Activated CD8-positive, alpha-beta memory T cell treated with anti-CD3 and anti-CD28 coated beads, Interleukin-2, amount 50 U/mL, for 4 hours (primary cell): Measurements from ENCODE around the gene BMERB1.
"Not testable (repeated sequence)": the region's sequence is repeated elsewhere in the genome, so short reads cannot be mapped to it uniquely, and the experiment has no call there.

Experiments used
- DNase-seq: peaks from one replicate; pipeline ENCODE4 v3.0.0-alpha.2; 2020

Gene BMERB1

GRCh38 chr16:15597822-15598647, 163.6 kb downstream of the BMERB1 start:
- DNase-seq = no peak

DNA sequence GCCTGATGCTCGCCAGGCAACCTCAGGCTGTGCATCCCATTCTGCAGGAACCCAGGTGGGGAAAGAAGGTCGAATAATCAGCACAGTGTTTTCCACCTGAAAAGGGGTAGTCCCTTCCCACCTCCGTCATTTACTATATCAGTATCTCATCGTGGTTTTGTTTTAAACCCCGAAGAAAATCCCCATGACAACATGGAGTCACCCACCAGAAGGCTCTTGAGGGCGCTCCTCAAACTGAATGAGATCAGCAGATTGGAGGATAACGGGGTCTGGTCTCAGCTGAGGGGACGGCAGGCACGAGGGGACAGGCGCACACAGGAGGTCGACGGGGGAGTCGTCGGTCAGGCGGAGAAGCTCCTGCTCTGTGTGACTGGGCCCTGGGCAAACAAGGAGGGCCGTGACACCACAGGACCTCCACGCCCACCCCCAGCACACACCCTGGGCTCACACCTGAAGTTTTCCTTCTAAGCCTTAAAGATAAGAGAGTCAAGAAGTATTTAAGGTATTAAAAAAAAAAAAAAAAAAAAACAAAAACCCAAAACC, 164.3 kb downstream of the BMERB1 start:
- no peak for DNase-seq

DNA sequence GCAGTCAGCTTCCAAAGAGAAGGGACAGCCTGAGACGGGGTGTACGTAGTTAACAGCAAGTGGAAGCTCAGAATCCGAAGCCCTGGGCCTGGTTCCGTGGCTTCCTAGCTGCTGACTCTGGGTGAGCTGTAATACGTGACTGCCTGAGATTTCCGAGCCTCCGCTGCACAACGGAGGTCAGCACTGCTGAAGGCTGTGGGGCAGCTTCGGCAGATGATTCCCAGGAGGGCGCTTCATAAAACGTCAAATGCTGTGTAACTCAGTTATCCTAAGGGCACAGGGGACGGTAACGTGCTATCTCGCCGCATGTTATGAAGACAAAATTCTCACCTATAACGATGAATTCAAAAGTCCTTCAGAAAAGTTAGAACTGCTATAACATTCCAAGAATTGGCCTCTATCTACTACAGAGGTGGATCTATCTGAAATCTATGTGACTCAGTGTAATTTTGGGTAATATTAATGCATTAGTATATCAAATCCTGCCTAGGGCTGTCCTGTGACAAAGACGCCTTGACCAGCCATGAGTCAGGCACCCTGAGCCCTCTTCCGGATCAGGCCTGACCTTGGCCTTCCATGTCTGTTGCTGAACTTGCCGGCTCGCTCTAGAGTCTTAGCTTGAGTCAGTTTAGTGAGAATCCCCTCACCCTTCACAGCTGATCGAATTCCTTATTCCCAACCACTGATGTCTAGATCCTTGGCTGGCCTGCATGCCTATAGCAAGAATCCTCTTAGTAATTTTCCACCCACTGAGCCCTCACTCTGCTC, 165.1 kb downstream of the BMERB1 start:
- no peak for DNase-seq

- no peak for DNase-seq
Observed at GRCh38 chr16:15601212-15601879, 167.0 kb downstream of the BMERB1 start.

GRCh38 chr16:15602285-15603044, 168.1 kb downstream of the BMERB1 start:
- DNase-seq = no peak

DNA sequence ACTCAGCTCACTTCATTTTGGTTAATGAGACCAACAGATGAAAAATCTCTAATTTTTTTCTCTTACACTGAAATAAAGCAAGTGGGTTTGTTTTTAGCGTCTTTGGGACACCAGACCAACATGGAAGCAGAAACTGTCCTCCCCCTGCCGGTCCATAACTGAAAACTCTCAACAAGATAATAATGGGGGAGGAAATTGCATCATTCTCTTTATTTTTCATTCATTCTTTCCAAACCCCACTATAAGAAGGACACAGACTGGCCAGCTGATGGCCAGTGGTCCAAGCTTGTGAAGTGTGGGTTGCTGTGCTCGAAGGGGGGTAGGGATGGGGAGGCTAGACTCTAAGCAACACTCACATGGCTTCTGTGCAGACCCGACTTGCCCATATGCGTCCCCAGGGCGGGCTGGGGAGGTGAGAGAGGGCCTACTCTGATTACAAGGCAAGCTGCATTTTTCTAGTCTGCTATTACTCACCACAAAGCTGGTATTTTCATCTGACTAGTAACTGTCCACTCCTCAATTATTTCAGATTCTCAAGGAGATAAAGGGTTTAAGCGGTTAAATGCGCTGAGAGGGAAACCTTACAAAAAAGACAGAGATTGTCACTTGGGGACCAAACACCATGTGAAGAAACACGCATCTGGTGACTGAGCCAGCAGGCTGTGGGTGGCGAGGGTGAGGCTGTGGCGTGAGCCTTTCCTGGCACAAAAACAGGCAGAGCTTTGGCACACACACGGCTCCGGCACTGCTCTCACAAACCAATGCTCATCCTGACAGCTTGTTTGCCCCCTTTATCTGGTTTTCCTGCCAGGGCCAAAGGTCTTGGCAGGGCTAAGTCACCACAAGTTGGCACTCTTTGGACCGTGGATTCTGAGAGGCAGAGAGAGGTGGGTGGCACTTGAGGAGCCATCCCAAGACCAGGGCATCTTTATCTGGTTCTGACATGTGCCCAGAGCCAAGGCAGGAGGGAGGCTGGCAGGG, 170.4 kb downstream of the BMERB1 start:
- no peak for DNase-seq

DNA sequence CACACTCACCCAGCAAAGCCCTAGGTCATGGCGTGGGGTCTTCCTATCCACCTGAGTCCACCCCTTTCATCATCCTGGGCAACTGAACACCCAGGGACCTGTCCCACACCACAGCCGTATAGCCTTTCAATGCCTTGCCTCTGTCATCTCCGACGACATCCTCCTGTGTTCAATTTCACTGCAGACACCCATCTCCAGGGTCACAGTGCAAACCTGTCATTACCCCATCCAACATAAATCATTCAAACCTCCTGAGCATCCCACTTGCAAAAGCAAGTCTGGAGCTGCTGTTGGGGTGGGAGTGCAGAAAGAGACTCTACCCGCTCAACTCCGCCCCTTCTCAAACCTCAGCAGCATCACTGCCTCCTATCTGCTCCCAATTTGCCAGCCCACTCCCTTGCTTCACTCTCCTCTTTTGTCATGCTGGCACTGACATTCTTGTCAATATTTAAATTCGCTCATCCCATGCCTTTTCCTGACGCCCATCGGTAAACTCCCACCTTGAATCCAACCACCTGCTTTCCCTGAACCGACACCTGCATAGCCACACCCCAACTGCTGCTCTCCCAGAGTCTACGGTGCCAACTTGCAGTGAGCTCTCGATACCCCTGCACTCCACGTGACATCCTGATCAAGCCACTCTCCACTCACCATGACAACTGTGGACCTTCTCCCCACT, 171.6 kb downstream of the BMERB1 start:
- DNase-seq = no peak

DNA sequence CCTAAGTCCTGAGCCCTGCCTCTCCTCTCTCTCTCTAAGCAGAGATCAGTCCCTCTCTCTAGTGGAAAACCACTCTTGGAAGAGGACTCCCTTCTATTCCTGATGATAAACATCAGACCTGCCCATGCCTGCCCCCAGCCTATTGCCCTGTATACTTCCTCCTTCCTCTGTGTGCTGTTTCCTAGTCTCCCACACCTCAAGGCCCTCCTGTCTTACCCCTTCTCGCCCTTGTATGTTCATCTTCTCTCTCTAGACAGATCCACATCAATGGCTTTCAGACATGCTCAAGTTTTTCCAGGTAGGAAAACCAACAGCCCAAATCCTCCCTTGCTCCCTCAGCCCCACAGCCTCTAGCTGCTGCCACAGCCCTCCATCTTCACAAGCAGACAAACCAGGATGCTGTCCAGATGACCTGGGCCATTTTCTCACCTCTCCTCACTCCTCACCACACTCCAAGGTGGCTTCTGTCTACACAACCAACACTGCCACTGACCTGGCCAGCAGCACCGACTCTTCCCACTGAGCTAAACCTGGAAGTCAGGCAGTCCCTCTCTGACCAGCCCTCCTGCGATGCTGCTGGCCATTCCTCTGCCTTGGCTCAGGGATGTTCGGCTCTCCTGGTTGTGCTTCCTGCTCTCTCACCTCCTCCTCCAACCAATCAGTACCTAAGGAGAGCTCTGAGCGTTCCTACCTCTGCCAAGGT, 172.3 kb downstream of the BMERB1 start:
- no peak for DNase-seq

- DNase-seq = not testable (repeated sequence)
Observed at GRCh38 chr16:15607221-15607699, 172.9 kb downstream of the BMERB1 start.

GRCh38 chr16:15607700-15608396, 173.5 kb downstream of the BMERB1 start:
- DNase-seq = no peak

DNA sequence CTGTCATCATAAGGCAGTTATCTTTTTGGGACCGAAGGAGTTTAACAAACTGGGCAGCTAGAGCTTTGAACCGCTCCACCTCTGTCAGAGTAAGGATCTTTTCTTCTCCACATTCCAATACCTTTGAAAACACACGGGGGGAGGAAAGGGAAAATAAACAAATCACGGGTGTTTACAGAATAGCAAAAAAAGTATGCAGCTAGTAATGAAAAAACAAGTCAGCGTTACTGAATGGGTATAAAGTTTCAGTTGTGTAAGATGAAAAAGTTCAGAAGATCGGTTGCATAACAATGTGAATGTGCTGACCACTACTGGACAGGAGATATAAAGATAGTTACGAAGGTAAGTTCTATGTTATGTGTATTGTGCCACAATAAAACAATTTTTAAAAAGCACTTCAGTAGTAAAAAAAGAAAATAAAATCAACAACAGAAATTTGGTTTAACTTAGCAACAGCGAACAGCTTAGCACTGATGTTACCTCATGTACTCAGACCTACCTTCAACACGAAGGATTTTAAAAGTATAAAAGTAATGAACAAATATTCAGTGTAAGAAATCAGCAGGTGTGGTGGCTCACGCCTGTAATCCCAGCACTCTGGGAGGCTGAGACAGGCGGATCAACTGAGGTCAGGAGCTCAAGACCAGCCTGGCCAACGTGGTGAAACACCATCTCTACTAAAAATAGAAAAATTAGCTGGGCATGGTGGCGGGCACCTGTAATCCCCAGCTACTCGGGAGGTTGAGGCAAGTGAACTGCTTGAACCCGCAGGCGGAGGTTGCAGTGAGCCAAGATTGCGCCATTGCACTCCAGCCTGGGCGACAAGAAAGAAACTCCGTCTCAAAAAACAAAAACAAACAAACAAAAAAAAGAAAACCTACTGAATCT, 174.3 kb downstream of the BMERB1 start:
- DNase-seq = no peak

GRCh38 chr16:15609286-15609649, 174.9 kb downstream of the BMERB1 start:
- no peak for DNase-seq

DNA sequence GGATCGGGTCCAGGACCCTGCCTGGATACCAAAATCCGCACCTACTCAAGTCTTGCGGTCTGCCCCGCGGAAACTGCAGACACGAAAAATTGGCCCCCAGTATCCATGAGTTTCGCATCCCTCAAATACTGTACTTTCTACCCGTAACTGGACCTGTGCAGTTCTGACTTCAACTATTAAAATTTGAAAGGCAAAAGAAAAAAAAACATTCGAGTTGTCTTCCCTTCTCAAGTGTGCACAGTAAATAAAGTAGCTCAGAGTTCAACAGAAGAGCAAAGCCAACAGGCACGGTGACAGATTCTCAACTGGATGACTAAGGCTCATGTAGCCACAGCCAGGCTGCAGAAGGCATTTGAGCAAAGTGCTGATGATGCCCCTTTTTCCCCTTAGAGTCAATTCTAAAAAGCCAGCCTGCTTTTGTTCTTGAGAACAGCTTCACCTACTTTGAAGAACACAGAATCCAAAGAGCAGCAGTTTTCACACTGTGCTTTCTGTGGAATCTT, 176.0 kb downstream of the BMERB1 start:
- no peak for DNase-seq

DNA sequence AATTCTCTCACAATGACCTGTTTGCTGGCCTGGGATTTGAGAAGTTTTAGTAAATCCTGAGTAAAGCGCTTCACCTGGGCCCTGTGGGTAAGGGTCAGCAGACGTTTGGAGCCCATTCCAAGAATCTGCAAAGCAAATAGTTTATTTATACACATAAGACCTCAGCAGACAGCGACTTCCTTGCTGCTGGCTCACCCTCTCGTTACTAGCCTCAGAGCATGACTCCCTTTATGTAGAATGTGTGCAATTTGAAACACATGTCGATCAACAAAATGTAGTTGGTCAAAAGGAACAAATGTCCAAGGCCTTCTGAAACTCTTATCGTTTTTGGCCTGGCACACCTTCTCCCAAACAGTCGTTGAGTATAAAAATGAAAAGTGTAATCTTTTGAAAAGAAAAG, 177.2 kb downstream of the BMERB1 start:
- no peak for DNase-seq

DNA sequence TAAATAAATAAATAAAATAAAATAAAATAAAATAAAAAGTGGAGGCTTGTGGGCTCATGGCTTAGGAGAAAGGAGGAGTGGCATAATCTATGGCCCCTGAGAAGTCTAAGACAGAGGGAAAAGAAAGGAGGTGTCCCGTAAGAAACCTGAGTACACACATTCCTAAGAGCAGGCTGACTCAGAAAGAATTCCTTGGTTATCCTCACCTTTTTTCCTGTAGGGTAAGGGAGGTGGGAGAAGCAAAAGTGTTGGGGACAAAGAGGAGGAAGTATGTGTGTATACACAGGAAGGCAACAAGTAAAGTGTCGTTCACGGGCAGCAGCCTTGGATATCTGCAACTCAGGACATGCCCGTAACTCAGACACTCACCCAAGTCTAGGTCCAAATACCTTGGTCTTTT, 179.3 kb downstream of the BMERB1 start:
- DNase-seq = no peak

DNA sequence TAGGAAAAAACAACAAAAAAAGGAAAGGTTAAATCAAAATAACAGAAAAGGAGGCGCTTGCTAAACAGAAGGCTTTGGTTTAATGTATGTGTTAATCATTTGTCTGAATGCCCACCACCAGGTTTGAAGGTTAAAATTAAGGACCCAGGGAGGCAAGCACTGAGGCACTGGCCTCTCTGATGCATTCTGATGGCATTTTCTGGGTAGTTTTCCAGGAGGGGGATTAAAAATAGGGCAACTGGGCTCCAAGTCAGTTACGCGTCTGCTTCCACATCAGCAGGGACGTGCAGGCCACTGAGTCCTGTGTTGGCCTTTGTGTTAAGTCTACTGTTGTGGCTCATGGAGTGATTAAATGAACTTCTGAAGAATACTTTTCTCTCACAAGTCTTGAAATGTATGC, 181.6 kb downstream of the BMERB1 start:
- no peak for DNase-seq

GRCh38 chr16:15616475-15617165, 182.2 kb downstream of the BMERB1 start:
- no peak for DNase-seq
